Tibial artery (tissue), 4 donors: ENCODE measurements around the gene SNAP47.

Experiments used
- DNase-seq, 2 donors: peaks; one replicate each; pipeline ENCODE4 v3.0.0-alpha.2; 2019
- H3K27ac ChIP-seq, 2 donors: fragments of 200-600 bp; sonication (generic) in 1 of 2; 1 replicate in 1 of 2; 2 replicates in 1 of 2; pipeline ENCODE4 v1.5.1; 2018 to 2019; ENCODE audit warnings: mild to moderate bottlenecking in 1 of 2
- H3K27me3 ChIP-seq, 2 donors: fragments of 200-600 bp; sonication (generic) in 1 of 2; one replicate each; pipeline versions ENCODE4 v1.5.1 to v1.6.0; 2016 to 2019
- H3K36me3 ChIP-seq, 3 donors: fragments of 200-600 bp; sonication (generic) in 2 of 3; one replicate each; pipeline ENCODE4 v1.5.1; 2016 to 2019; ENCODE audit warnings: mild to moderate bottlenecking in 2 of 3
- H3K4me1 ChIP-seq, 4 donors: fragments of 200-600 bp; sonication (generic) in 2 of 4; 1 replicate in 3 of 4; 2 replicates in 1 of 4; pipeline ENCODE4 v1.5.1; 2016 to 2019
- H3K4me3 ChIP-seq, 2 donors: fragments of 200-600 bp; sonication (generic) in 1 of 2; 1 replicate in 1 of 2; 2 replicates in 1 of 2; pipeline ENCODE4 v1.5.1; 2018 to 2019; ENCODE audit warnings: mild to moderate bottlenecking in 2 of 2
- H3K9me3 ChIP-seq, 3 donors: fragments of 200-600 bp; sonication (generic) in 1 of 3; one replicate each; pipeline ENCODE4 v1.5.1; 2016 to 2019
- intact Hi-C: fragments of 100-400 bp; cut with DNase I; formaldehyde crosslinking; loops from one replicate; pipeline ENCODE4 v1.15.0; 2023; ENCODE audit warnings: low total_unique reads
- TF ChIP-seq, protein P1 (sequence below), 2 experiments: fragments of 200-600 bp in 1 of 2; fragments of 450-650 bp in 1 of 2; IDR thresholded peaks; one replicate each; pipeline ENCODE4 v1.5.1; 2017 to 2019; ENCODE audit warnings: antibody characterized with exemption in 2 of 2, mild to moderate bottlenecking in 1 of 2, moderate library complexity in 1 of 2

SNAP47 gene

DNA sequence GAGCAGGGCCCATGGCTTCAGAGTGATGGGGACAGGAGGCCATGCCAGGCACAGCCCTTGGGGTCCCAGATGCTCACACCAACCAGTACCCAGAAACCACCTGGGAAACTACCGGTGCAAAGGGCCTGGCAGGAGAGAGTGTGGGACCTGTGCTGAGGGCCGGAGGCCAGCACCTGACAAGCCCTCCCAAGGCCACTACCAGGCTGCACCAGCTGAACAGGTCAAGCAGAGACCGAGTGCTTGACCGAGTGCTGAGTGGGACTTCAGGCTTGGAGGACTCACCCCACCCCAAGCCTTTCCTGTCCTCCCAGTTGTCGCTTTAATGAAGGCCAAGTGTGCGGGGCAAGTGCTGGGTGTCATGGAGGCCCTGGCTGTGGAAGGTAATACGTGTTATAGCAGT lies 36.5 kb downstream of the SNAP47 start:
- Histone ChIP-seq H3K9me3 (no peaks in the 10 kb centered on the region), H3K27ac (no peak overlapping the region), H3K4me1 (peaks cover 0 to 14% (median 12%) of the 10 kb centered on the region in 4 donors), H3K36me3 (peaks cover 31 to 78% (median 39%) of the 10 kb centered on the region in 3 donors), H3K4me3 (no peak overlapping the region), H3K27me3 (no peaks in the 10 kb centered on the region)
- intact Hi-C loops = no loop called here
- TF ChIP-seq, protein P1, sequence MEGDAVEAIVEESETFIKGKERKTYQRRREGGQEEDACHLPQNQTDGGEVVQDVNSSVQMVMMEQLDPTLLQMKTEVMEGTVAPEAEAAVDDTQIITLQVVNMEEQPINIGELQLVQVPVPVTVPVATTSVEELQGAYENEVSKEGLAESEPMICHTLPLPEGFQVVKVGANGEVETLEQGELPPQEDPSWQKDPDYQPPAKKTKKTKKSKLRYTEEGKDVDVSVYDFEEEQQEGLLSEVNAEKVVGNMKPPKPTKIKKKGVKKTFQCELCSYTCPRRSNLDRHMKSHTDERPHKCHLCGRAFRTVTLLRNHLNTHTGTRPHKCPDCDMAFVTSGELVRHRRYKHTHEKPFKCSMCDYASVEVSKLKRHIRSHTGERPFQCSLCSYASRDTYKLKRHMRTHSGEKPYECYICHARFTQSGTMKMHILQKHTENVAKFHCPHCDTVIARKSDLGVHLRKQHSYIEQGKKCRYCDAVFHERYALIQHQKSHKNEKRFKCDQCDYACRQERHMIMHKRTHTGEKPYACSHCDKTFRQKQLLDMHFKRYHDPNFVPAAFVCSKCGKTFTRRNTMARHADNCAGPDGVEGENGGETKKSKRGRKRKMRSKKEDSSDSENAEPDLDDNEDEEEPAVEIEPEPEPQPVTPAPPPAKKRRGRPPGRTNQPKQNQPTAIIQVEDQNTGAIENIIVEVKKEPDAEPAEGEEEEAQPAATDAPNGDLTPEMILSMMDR (IDR thresholded peaks at IDR 0.05) = no peak
- peak in 1 of 2 donors; percentile 35 for DNase-seq

DNA sequence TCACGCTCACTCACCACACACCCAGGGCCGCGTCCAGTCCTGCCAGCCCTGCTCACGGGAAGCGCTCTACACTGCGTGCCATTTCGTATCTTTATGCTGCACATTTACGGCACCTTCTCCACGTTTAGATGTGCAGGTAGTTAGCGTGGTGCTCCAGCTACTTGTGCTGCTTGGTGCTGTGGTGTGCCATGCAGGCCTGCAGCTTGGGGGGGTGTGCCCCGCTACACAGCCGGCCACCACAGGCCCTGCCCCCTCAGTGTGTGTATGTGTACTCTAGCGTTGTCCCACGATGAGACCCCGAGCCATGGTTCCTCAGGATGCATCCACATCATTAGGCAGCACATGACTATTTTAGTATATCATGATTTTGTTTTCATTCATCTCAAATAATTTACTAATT lies 38.3 kb downstream of the SNAP47 start:
- Histone ChIP-seq H3K27ac (no peak overlapping the region), H3K4me3 (no peak overlapping the region), H3K36me3 (peaks cover 16 to 65% (median 21%) of the 10 kb centered on the region in 3 donors), H3K9me3 (no peaks in the 10 kb centered on the region), H3K4me1 (peaks cover 0 to 14% (median 12%) of the 10 kb centered on the region in 4 donors), H3K27me3 (no peaks in the 10 kb centered on the region)
- no peak for DNase-seq
- TF ChIP-seq, protein P1 (IDR thresholded peaks at IDR 0.05) = no peak
- intact Hi-C loops = no loop called here

DNA sequence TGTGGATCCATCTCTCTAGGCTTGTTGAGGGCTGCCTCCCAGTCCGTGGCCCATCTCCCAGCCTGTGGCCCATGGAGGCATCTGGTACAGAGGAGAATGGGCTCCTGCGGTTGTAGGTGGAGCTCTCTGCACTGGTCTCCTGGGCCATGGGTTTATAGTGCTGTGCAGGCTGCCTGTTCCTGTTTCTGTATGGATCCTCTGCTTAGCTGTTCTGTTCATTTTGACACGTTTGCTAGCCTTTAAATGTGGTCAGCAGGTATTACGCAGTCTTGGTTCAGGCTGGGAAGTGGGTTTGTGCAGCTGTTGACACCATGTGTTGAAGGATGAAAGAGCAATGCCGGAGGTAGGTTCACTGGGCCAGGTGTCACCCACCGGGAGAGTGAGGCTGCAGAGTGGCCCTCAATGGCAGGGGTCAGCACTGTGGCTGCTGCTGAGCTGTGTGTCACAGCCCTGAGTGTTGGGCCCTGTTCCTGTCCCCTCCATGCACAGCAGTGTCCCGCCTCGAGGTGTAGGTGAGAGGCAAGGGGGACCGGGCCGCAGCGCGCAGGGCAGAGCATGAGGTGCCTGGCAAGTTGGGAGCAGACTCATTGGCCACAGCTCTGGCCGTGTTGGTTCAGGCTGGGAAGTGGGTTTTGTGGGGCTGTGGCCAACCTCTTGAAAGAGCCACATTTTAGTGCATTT lies 39.0 kb downstream of the SNAP47 start:
- H3K4me1 ChIP-seq = peaks cover 0 to 14% (median 12%) of the 10 kb centered on the region in 4 donors
- H3K36me3 ChIP-seq = peaks cover 15 to 65% (median 16%) of the 10 kb centered on the region in 3 donors
- H3K27me3 ChIP-seq = no peaks in the 10 kb centered on the region
- intact Hi-C loops = no loop called here
- H3K9me3 ChIP-seq = no peaks in the 10 kb centered on the region
- DNase-seq = no peak
- TF ChIP-seq, protein P1 (IDR thresholded peaks at IDR 0.05) = no peak
- H3K4me3 ChIP-seq = no peak overlapping the region
- no peak overlapping the region for H3K27ac ChIP-seq

DNA sequence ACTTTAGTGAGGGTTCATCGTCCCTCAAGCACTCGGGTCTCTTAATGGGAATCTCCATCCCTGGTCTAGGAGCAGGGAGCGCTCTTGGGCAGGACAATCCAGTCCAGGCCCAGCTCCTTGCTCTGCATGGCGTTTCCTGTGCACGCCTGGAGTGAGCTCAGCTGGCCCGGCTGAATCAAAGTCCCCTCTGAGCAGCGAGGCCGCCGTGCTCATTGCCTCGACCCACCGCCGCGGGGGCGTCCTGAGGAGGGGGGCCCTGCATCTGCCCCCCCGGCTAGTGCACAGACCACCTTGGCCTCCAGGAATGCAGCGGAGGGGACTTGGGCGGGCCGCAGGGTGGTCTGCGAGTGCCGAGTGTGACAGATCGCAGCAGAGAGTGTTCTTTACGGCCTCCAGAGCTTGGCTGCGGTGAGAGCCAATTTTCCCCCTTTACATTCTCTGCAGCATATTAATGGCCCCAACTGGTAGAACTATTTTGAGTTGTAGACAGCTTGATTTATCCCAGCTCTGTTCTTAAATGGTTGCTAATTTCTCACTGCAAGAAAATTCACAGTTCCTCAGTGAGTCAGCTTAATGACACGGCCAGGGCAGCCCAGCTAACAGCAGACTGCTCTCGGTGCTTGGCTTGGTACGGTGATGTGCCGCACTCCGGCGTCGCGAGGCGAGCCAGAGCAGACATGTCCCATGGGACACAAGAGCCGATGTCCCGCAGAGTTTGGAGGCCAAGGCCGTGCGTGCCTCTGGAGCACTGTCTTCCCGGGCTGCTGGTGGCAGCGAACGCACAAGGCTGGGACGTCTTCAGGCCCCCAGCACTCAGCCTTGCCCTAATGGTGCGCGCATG lies 39.8 kb downstream of the SNAP47 start:
- Histone ChIP-seq H3K27me3 (no peaks in the 10 kb centered on the region), H3K4me3 (peak overlapping the region in 1 of 2 donors; percentile 18), H3K27ac (no peak overlapping the region), H3K9me3 (no peaks in the 10 kb centered on the region), H3K4me1 (peaks cover 0 to 14% (median 12%) of the 10 kb centered on the region in 4 donors), H3K36me3 (peaks cover 7 to 65% (median 10%) of the 10 kb centered on the region in 3 donors)
- DNase-seq = no peak
- TF ChIP-seq, protein P1 (IDR thresholded peaks at IDR 0.05) = no peak
- intact Hi-C loops = no loop called here

DNA sequence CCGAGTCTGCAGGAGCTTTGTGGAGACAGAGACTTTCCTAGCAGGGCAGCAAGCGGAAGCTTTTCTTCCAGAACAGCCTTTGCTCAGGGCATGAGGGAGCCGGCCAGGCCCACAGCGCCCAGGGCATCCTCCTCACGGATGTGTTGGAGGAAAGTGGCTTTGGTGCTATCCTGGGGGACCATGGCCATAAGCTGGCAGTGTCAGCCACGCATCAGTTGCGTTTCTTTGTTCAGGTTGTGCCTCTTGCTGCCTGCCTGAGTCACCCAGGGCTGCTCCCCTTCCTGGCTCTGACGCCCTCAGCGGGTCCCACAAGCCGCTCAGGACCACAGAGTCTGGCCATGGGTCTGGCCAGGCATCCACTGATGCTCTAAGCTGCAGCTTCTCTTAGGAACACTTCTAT lies 40.6 kb downstream of the SNAP47 start:
- H3K4me1 ChIP-seq = peaks cover 0 to 14% (median 12%) of the 10 kb centered on the region in 4 donors
- H3K27ac ChIP-seq = no peak overlapping the region
- peak in 1 of 2 donors; percentile 17 for DNase-seq
- no peaks in the 10 kb centered on the region for H3K27me3 ChIP-seq
- TF ChIP-seq, protein P1 (IDR thresholded peaks at IDR 0.05) = no peak
- H3K9me3 ChIP-seq = no peaks in the 10 kb centered on the region
- intact Hi-C loops = no loop called here
- H3K4me3 ChIP-seq = no peak overlapping the region
- peaks cover 5 to 65% (median 10%) of the 10 kb centered on the region in 3 donors for H3K36me3 ChIP-seq
